ENCODE measurements around the gene INPP4A.

INPP4A gene

GRCh38 chr2:98643496-98644100 lies 198.9 kb downstream of the INPP4A start:
- no peak for DNase-seq (ENCODE audit: low read depth)

All from activated T-helper 9 cell treated with anti-CD3 and anti-CD28 coated beads, Interleukin-2, amount 50 U/mL, for 16 hours (primary cell).